Tibial artery (tissue), 4 donors: Measurements from ENCODE around the gene HS6ST2.

Experiments used
- DNase-seq, 2 donors: peaks; one replicate each; pipeline ENCODE4 v3.0.0-alpha.2; 2019
- H3K27ac ChIP-seq, 2 donors: fragments of 200-600 bp; sonication (generic) in 1 of 2; 1 replicate in 1 of 2; 2 replicates in 1 of 2; pipeline ENCODE4 v1.5.1; 2018 to 2019; ENCODE audit warnings: mild to moderate bottlenecking in 1 of 2
- H3K27me3 ChIP-seq, 2 donors: fragments of 200-600 bp; sonication (generic) in 1 of 2; one replicate each; pipeline versions ENCODE4 v1.5.1 to v1.6.0; 2016 to 2019
- H3K36me3 ChIP-seq, 3 donors: fragments of 200-600 bp; sonication (generic) in 2 of 3; one replicate each; pipeline ENCODE4 v1.5.1; 2016 to 2019; ENCODE audit warnings: mild to moderate bottlenecking in 2 of 3
- H3K4me1 ChIP-seq, 4 donors: fragments of 200-600 bp; sonication (generic) in 2 of 4; 1 replicate in 3 of 4; 2 replicates in 1 of 4; pipeline ENCODE4 v1.5.1; 2016 to 2019
- H3K4me3 ChIP-seq, 2 donors: fragments of 200-600 bp; sonication (generic) in 1 of 2; 1 replicate in 1 of 2; 2 replicates in 1 of 2; pipeline ENCODE4 v1.5.1; 2018 to 2019; ENCODE audit warnings: mild to moderate bottlenecking in 2 of 2
- H3K9me3 ChIP-seq, 3 donors: fragments of 200-600 bp; sonication (generic) in 1 of 3; one replicate each; pipeline ENCODE4 v1.5.1; 2016 to 2019
- intact Hi-C: fragments of 100-400 bp; cut with DNase I; formaldehyde crosslinking; loops from one replicate; pipeline ENCODE4 v1.15.0; 2023; ENCODE audit warnings: low total_unique reads
- TF ChIP-seq, protein P1 (sequence below), 2 experiments: fragments of 200-600 bp in 1 of 2; fragments of 450-650 bp in 1 of 2; IDR thresholded peaks; one replicate each; pipeline ENCODE4 v1.5.1; 2017 to 2019; ENCODE audit warnings: antibody characterized with exemption in 2 of 2, mild to moderate bottlenecking in 1 of 2, moderate library complexity in 1 of 2

HS6ST2 gene

DNA sequence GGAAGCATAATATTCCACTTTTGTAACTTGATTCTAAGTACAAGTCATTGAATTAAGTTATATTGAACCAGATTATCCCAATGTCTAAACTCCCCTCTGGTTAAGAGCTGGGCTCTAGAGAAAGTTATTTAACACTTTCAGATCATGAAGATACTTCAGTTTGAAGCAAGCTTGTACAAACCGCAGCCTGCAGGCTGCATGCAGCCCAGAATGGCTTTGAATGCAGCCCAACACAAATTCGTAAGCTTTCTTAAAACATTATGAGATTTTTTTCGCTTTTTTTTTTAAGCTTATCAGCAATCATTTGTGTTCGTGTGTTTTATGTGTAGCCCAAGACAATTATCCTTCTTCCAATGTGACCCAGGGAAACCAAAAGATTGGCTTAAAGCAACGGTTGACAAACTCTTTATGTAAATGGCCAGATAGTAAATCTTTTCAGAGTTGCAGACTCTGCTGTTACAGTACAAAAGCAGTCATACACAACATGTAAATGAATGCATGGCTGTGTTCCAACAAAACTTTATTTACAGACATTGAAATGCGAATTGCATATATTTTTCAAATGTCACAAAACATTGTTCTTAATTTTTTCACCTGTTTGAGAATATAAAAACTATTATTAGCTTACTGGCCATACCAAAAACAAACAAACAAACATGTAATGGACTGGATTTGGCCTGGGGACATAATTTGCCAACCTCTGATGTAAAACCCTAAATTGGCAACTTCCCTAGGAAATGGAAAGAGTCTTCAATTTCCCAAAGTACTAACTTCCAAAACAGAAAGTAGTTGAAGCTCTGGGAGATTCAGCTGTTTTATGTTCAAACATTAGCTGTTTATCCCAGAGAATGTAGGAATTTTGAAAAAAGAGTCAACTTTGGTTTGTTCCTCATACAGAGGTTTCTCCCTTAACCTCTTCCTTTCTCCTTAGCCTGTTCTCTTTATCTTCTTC is 268.5 kb downstream of the HS6ST2 start:
- Histone ChIP-seq H3K27me3 (no peaks in the 10 kb centered on the region), H3K36me3 (no peaks in the 10 kb centered on the region), H3K27ac (no peak overlapping the region), H3K4me3 (no peak overlapping the region), H3K4me1 (no peaks in the 10 kb centered on the region), H3K9me3 (no peaks in the 10 kb centered on the region)
- TF ChIP-seq, protein P1, sequence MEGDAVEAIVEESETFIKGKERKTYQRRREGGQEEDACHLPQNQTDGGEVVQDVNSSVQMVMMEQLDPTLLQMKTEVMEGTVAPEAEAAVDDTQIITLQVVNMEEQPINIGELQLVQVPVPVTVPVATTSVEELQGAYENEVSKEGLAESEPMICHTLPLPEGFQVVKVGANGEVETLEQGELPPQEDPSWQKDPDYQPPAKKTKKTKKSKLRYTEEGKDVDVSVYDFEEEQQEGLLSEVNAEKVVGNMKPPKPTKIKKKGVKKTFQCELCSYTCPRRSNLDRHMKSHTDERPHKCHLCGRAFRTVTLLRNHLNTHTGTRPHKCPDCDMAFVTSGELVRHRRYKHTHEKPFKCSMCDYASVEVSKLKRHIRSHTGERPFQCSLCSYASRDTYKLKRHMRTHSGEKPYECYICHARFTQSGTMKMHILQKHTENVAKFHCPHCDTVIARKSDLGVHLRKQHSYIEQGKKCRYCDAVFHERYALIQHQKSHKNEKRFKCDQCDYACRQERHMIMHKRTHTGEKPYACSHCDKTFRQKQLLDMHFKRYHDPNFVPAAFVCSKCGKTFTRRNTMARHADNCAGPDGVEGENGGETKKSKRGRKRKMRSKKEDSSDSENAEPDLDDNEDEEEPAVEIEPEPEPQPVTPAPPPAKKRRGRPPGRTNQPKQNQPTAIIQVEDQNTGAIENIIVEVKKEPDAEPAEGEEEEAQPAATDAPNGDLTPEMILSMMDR (IDR thresholded peaks at IDR 0.05) = no peak
- no peak for DNase-seq
- intact Hi-C loops = no loop called here

DNA sequence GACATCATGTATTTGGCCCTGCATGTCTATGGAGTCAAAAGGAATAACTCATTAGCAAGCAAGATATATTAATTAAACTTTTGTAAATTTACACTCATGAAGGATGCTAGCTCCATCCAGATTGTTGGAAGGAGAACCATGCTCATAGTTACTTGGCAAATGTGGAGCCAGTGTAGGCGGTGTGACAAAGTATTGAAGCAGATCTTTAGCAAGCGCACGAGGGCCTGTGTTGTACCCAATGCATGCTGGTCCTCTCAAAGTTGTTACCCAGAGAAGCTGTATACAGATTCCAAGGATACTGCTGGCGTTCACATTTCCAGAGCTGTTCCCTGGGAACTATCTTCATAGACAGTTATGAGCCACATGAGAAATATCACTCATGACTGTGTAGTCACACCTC is 273.2 kb downstream of the HS6ST2 start:
- H3K27me3 ChIP-seq = no peaks in the 10 kb centered on the region
- H3K27ac ChIP-seq = no peak overlapping the region
- H3K4me3 ChIP-seq = no peak overlapping the region
- intact Hi-C loops = no loop called here
- no peaks in the 10 kb centered on the region for H3K4me1 ChIP-seq
- no peaks in the 10 kb centered on the region for H3K9me3 ChIP-seq
- TF ChIP-seq, protein P1 (IDR thresholded peaks at IDR 0.05) = no peak
- DNase-seq = no peak
- H3K36me3 ChIP-seq = no peaks in the 10 kb centered on the region

DNA sequence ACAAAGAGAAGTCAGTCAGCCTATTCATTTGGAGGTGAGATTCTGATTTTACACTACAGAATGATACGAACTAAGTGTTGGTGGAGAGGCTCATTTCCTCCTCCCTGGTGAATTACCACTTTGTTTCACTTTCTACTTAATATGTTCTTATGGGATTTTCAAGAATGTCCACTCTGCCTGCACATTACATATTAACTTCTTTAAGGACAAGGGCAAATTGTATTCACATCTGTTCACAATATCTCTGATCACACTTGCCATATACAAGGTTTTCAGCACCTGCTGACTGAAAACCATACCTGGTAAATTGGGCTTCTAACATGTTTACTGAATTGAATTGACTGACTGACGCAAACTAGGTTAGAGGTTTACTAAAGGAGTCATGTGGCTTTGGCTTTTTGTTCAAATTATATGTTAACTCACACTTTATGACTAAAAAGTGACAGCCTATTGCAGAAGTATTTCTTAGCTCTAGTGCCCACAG is 281.2 kb downstream of the HS6ST2 start:
- H3K27ac ChIP-seq = no peak overlapping the region
- intact Hi-C loops = no loop called here

DNA sequence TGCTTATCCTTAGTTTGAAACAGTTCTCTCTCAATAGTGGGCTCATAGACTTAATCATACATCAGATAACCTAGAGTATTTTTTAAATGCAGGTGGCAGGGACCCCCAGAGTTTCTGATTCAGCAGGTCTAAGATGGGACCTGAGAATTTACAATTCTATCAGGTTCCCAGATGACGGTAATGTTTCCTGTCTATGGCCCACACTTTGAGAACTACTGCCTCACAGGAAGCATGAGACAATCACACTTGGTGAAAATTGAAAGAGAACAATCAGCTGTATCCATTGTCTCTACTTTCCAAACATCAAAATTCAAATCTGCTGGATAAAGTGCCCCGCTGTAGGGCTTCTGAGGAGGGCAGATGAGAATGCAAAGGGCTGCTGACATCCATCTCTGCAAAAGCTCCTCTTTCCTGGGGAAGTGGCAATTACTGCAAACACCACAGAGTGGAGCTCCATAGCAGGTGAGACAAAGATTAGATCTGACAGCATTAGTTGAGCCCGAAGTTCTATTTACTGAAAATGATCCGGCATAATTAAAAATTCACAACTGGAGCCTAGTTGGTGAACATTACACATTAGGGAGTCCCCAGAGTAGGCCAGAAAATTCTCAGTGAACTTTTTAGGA is 281.8 kb downstream of the HS6ST2 start:
- DNase-seq = no peak
- no peaks in the 10 kb centered on the region for H3K4me1 ChIP-seq
- no peaks in the 10 kb centered on the region for H3K27me3 ChIP-seq
- no peak overlapping the region for H3K4me3 ChIP-seq
- no peaks in the 10 kb centered on the region for H3K9me3 ChIP-seq
- no peak overlapping the region for H3K27ac ChIP-seq
- no peaks in the 10 kb centered on the region for H3K36me3 ChIP-seq
- TF ChIP-seq, protein P1 (IDR thresholded peaks at IDR 0.05) = no peak
- intact Hi-C loops = no loop called here

More for the DNA sequence above, 281.2 kb downstream of the HS6ST2 start:
- Histone ChIP-seq H3K4me3 (no peak overlapping the region), H3K36me3 (no peaks in the 10 kb centered on the region), H3K27me3 (no peaks in the 10 kb centered on the region), H3K9me3 (no peaks in the 10 kb centered on the region), H3K4me1 (no peaks in the 10 kb centered on the region)
- TF ChIP-seq, protein P1 (IDR thresholded peaks at IDR 0.05) = no peak
- no peak for DNase-seq

DNA sequence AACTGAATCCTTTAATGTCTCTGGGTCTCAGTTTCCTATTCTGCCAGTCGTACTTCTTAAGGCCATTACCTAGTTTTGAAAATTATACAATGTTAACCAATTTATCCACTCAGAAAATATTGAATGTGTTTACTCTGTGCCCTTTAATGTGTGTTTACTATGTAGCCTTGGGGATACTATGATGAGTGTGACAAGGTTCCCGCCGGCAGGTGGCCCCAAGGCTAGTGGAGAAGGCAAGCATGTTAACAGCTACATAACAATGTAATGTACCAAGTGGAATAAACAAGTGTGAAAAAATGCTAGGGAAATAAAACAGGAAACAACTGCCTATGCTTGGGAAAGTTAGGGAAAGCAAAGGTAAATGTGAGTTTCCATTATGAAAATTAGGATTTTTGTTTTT is 282.3 kb downstream of the HS6ST2 start:
- intact Hi-C loops = no loop called here
- no peak overlapping the region for H3K4me3 ChIP-seq

More for the DNA sequence above, 282.3 kb downstream of the HS6ST2 start:
- H3K27ac ChIP-seq = no peak overlapping the region
- DNase-seq = no peak
- TF ChIP-seq, protein P1 (IDR thresholded peaks at IDR 0.05) = no peak
- H3K27me3 ChIP-seq = no peaks in the 10 kb centered on the region
- H3K36me3 ChIP-seq = no peaks in the 10 kb centered on the region
- H3K4me1 ChIP-seq = no peaks in the 10 kb centered on the region
- no peaks in the 10 kb centered on the region for H3K9me3 ChIP-seq
